Progenitor cell of endocrine pancreas (in vitro differentiated cells): ENCODE measurements around the gene SPPL3. TPM values are rescaled to one million over a fixed set of nuclear protein-coding genes. Genes with fewer than 3 reads are reported as not detected.
"Not testable (repeated sequence)": the region's sequence is repeated elsewhere in the genome, so short reads cannot be mapped to it uniquely, and the experiment has no call there.

Source experiments
- DNase-seq: peaks from one replicate; pipeline ENCODE4 v3.0.0; 2021; ENCODE audit warnings: low spot score; ENCODE audit not compliant: unreplicated experiment
- H3K27ac Mint-ChIP-seq: 2 replicates; pipeline ENCODE4 v1.8.0; 2021; ENCODE audit warnings: mild to moderate bottlenecking, moderate library complexity, mixed read lengths
- H3K27me3 Mint-ChIP-seq: 2 replicates; pipeline ENCODE4 v1.8.0; 2021; ENCODE audit warnings: mixed read lengths
- H3K36me3 Mint-ChIP-seq: 2 replicates; pipeline ENCODE4 v1.8.0; 2022; ENCODE audit warnings: mixed read lengths; ENCODE audit not compliant: insufficient read depth
- H3K4me1 Mint-ChIP-seq: 2 replicates; pipeline ENCODE4 v1.8.0; 2021; ENCODE audit warnings: low read depth, mixed read lengths
- H3K4me3 Mint-ChIP-seq: 2 replicates; pipeline ENCODE4 v1.8.0; 2021; ENCODE audit warnings: low read depth, mild to moderate bottlenecking, moderate library complexity, mixed read lengths
- H3K9me3 Mint-ChIP-seq: 2 replicates; pipeline ENCODE4 v1.8.0; 2021; ENCODE audit warnings: low read depth, mixed read lengths
- CTCF ChIP-seq: fragments of 200-600 bp; sonication (generic); IDR thresholded peaks from one replicate; pipeline ENCODE4 v1.5.0; 2021; ENCODE audit warnings: antibody characterized with exemption, mild to moderate bottlenecking; ENCODE audit not compliant: unreplicated experiment
- total RNA-seq: library from RNA; stranded (reverse); gene quantifications from 2 replicates; pipeline ENCODE4 v1.2.1, GENCODE V29; 2021

The SPPL3 gene
- total RNA-seq, 1 donor from 2014 or later: 70.2 TPM

- Mint-ChIP-seq H3K4me1 (peaks cover 18% of the 10 kb centered on the region), H3K27me3 (peaks cover 9% of the 10 kb centered on the region), H3K27ac (no peak overlapping the region), H3K36me3 (peaks cover 1% of the 10 kb centered on the region), H3K4me3 (peak overlapping the region; percentile 26), H3K9me3 (no peaks in the 10 kb centered on the region)
- no peak for DNase-seq
- TF ChIP-seq CTCF: no peak
These were observed 1.8 kb upstream of the SPPL3 start for GRCh38 chr12:120905856-120906384.

DNA sequence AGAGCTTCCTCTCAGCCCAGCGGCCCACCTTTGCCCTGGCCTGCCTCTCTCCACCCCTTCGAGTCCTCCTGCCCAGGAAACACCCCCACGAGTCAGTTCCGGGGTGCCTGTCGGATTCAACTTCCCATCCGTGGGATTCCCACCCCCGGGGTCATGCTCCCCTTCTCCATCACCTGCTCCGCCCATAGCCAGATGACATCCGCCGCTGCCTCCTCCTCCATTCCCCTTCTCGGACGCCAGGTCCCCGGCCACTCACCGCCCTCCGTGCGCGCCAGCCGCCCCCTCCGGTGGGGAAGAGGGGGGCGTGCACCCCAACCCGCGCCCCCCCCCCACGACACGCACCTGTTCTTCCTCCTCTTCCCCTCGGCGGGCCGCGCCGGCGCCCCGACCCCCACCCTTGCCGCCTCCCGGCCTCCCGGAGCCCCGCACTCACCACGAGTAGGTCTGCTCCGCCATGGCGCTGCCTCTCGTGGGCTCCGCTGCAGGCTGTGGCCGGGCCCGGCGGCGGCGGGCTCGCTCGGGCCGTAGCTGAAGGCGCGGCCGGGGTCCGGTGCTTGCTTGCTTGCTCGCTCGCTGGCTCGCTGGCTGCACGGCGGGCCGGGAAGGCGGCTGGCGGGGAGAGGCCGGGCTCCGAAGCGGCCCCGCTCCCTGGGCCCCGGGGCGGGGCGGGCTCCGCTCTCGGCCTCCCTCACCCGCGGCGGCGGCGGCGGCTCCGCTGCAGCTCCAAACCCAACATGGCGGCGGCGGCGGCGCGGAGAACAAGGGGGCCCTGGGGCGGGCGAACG is 554 bp downstream of the SPPL3 start:
- H3K36me3 Mint-ChIP-seq: peaks cover 3% of the 10 kb centered on the region
- peak; percentile 13 for TF ChIP-seq CTCF
- peaks cover 18% of the 10 kb centered on the region for H3K4me1 Mint-ChIP-seq
- H3K9me3 Mint-ChIP-seq: no peaks in the 10 kb centered on the region
- no peaks in the 10 kb centered on the region for H3K27me3 Mint-ChIP-seq
- peak overlapping the region; percentile 96 for H3K27ac Mint-ChIP-seq
- peak overlapping the region; percentile 99 for H3K4me3 Mint-ChIP-seq
- peak; percentile 33 for DNase-seq

DNA sequence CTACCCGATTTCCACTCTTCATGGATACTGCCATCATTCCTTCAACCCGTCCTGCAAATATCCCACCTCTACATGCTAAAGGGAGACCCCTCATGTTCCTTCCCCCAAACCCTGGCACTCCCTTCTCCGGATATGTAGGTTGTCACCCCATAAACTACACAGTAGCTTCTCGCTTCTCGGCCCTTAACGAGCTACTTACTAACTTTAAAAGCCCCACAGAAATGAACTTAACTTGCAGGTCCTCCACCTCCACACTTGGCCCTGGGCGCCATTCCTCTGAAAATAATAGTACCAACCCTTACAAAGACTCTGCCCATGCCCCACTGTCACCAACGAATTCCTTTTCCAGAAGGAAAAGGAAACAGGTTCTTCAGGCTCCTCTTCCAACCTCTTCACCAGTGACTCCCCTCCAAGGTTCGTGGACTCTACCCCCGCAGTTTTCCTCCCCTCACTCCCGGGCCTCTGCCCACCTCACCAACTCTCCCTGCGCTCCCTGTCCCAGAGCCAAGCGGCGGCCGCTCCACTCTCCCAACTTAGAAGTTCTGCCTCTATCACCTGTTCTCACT is 1.2 kb downstream of the SPPL3 start:
- Mint-ChIP-seq H3K4me1 (peaks cover 18% of the 10 kb centered on the region), H3K36me3 (peaks cover 3% of the 10 kb centered on the region), H3K27me3 (no peaks in the 10 kb centered on the region), H3K4me3 (peak overlapping the region; percentile 99), H3K27ac (peak overlapping the region; percentile 96), H3K9me3 (no peaks in the 10 kb centered on the region)
- no peak for DNase-seq
- TF ChIP-seq CTCF: no peak

GRCh38 chr12:120901818-120902217 is 2.3 kb downstream of the SPPL3 start:
- H3K9me3 Mint-ChIP-seq: no peaks in the 10 kb centered on the region
- H3K4me1 Mint-ChIP-seq: peaks cover 18% of the 10 kb centered on the region
- no peaks in the 10 kb centered on the region for H3K27me3 Mint-ChIP-seq
- DNase-seq: no peak
- H3K27ac Mint-ChIP-seq: no peak overlapping the region
- TF ChIP-seq CTCF: no peak
- peaks cover 5% of the 10 kb centered on the region for H3K36me3 Mint-ChIP-seq
- peak overlapping the region; percentile 99 for H3K4me3 Mint-ChIP-seq

DNA sequence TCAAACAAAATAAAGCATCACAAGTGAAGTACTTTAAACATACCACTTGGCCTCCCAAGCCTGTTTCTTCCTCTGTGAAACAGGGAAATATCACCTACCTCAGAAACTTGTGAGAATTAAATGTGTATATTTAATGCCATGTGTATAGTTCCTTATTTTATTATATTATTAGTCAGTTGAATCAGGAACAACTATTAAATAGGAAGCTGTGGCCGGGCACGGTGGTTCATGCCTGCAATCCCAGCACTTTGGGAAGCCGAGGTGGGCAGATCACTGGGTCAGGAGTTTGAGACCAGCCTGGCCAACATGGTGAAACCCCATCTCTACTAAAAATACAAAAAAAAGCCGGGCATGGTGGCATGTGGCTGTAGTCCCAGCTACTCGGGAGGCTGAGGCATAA is 3.1 kb downstream of the SPPL3 start:
- H3K27me3 Mint-ChIP-seq, DNase-seq, H3K4me3 Mint-ChIP-seq: not testable (repeated sequence)

More for the DNA sequence above, 3.1 kb downstream of the SPPL3 start:
- not testable (repeated sequence) for H3K36me3 Mint-ChIP-seq, H3K9me3 Mint-ChIP-seq, H3K27ac Mint-ChIP-seq
- peaks cover 18% of the 10 kb centered on the region for H3K4me1 Mint-ChIP-seq
